Activated T-cell treated with anti-CD3 and anti-CD28 coated beads for 4 hours (primary cell): ENCODE data around the gene ZNF286A.
"Not testable (repeated sequence)": the region's sequence is repeated elsewhere in the genome, so short reads cannot be mapped to it uniquely, and the experiment has no call there.

Source experiments
- DNase-seq: peaks from one replicate; pipeline ENCODE4 v3.0.0-alpha.2; 2020

ZNF286A gene

GRCh38 chr17:15704239-15704638 is 4.7 kb downstream of the ZNF286A start:
- DNase-seq: not testable (repeated sequence)

- DNase-seq: not testable (repeated sequence)
Measured at GRCh38 chr17:15704813-15705212, 5.3 kb downstream of the ZNF286A start.

DNA sequence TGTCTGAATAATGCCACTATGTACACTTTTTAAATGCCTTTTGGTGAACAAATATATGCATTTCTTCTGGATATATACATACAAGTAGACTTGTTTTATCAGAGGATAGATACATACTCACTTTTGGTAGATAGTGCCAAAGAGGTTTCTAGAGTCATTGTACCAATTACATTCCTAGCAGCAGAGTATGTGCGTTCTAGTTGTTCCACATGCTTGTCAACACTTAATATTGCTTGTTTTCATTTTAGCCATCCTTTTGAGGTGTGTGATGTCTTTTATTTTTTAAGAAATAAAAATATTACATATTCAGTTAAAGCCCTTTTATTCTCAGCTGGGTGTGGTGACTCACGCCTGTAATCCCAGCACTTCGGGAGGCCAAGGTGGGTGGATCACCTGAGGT is 9.3 kb downstream of the ZNF286A start:
- DNase-seq: not testable (repeated sequence)

DNA sequence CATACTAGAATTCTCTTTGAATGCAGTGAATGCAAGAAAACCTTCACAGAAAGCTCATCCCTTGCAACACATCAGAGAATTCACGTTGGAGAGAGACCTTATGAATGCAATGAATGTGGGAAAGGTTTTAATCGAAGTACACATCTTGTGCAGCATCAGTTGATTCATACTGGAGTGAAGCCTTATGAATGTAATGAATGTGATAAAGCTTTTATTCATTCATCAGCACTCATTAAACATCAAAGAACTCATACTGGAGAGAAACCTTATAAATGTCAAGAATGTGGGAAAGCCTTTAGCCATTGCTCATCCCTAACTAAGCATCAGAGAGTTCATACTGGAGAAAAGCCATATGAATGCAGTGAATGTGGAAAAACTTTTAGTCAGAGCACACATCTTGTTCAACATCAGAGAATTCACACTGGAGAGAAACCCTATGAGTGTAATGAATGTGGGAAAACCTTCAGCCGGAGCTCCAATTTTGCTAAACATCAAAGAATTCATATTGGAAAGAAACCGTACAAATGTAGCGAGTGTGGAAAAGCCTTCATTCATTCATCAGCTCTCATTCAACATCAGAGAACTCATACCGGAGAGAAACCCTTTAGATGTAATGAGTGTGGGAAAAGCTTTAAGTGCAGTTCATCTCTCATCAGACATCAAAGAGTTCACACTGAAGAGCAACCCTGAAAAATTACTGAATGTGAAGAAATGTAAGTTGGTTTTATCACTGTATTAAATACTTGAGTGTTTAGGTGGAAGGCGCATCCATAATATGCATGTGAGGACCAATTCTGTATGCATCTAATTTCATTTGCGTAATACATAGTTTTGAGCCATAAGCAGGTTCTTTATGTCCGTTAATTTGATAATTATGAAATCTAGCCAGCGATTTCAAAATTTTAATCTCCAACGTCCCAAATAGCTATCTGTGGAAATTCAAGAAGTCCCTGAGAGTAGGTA is 17.3 kb downstream of the ZNF286A start:
- not testable (repeated sequence) for DNase-seq

GRCh38 chr17:15730535-15730934 is 31.0 kb downstream of the ZNF286A start:
- not testable (repeated sequence) for DNase-seq

DNA sequence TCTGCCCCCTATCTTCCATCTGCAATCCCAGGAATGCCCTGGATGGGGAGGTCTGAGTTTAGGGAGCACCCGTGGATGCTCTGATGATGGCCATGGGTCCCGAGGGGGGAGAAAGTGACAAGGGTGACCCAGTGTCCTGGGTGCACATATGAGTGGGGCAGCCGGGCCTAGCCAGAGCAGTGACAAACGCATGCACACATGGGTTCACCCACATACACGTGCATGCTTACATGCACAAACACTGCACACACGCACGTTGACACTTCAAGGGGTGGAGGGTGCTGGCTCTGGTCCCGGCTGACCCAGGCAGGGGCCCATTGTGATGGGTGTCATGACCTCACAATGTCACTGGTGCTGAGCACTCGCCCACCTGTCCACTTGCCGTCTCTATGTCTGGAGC is 32.3 kb downstream of the ZNF286A start, which contains the start of gene TBC1D26:
TBC1D26 (plus strand) TSS at position 384 of the 400 bp plus-strand sequence. CDS start 3,066 bp downstream, outside the sequence.
- DNase-seq: not testable (repeated sequence)

DNA sequence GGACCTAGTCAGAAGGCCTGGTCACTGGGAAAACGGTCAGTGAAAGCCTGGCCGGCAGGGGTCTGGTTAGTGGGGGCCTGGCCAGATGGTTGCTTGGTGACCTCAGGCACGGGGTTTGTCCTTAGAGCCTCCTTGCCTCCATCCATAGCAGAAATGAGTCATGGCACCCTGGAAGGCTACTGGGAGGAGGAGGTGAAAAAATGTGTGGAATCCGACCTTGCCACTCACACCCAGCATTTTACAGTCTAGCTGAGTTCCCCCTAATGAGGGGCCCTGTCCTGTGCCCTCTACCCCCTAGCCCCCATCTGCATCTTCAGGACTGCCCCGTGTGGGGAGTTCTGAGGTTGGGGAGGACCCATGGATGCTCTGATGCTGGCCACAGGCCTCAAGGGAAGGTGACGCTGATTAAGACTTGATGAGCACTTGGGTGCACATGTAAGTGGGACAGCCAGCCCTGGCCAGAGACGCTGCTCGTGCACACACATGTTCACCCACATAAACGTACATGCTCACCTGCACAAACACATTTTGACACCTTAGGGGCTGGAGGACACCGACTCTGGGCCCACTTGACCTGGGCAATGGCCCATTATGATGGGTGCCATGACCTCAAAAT is 33.7 kb downstream of the ZNF286A start:
- not testable (repeated sequence) for DNase-seq

- not testable (repeated sequence) for DNase-seq
Measured at GRCh38 chr17:15736578-15736977, 37.0 kb downstream of the ZNF286A start.

- no peak for DNase-seq
Measured at GRCh38 chr17:15738066-15738465, 38.5 kb downstream of the ZNF286A start.

- not testable (repeated sequence) for DNase-seq
Measured at GRCh38 chr17:15739259-15739658, 39.7 kb downstream of the ZNF286A start.

GRCh38 chr17:15740041-15740440 is 40.5 kb downstream of the ZNF286A start:
- DNase-seq: not testable (repeated sequence)

DNA sequence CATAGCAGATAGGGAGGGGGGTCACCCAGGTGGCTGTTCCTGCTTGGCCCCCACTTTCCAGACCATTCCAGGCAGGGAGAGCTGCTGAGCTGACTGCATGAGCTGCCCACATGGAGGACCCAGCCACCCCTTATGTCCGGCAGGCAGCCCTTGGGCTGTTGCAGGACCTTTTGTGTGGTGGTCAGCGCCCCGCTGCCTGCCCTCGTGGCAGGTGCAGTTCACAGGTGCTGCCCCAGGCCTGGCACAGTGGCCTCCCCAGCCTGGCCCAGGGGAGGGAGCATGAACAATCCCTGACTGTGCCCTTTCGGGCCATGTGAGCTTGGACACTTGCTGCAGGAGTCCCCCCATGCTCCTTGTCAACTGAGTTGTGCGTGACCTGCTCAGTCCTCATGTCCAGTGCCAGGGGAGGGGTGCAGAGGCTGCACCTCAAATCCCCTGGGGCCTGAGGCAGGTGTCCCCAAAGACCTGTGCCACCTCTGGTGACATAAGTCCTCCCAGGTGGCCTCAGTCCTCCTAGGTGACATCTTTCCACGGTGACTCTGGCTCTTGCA is 41.1 kb downstream of the ZNF286A start:
- no peak for DNase-seq

DNA sequence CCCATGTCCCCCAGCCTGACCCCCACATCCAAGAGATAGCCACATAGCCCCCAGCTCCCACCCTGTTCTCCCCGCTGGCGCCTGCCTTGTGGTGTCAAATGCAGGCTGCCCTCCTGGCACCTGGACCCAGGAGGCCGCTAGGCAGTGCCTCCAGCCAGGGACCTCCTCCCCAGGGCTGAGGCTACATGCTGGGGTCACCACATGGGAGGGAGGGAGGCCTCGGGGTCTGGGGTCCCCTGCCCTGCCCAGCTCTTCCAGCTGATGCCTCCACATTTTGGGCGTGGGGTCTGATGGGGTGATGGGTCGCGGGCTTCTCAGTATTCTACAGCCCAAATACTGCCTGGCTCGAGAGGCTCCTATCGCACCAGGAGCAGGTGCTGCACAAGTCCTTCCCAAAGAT is 42.1 kb downstream of the ZNF286A start:
- no peak for DNase-seq

GRCh38 chr17:15742051-15742795 is 42.7 kb downstream of the ZNF286A start:
- no peak for DNase-seq

DNA sequence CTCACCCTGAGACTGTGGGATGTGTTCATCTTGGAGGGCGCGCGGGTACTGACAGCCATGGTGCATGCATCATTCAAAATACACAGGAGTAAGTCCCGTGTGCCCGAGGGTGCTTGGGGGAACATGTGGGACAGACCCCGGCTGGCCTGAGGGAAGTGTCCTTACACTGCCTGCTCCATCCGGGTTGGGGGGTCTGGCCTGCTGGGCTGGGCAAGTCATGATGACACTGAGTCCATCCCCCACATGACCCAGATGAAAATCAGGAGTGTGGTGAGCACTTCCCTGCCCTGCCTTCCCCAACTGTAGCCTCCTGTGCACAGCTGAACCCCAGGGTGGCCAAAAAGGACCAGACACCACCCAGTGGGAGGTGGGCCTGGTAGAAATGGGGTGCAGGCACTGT is 43.4 kb downstream of the ZNF286A start:
- DNase-seq: no peak

DNA sequence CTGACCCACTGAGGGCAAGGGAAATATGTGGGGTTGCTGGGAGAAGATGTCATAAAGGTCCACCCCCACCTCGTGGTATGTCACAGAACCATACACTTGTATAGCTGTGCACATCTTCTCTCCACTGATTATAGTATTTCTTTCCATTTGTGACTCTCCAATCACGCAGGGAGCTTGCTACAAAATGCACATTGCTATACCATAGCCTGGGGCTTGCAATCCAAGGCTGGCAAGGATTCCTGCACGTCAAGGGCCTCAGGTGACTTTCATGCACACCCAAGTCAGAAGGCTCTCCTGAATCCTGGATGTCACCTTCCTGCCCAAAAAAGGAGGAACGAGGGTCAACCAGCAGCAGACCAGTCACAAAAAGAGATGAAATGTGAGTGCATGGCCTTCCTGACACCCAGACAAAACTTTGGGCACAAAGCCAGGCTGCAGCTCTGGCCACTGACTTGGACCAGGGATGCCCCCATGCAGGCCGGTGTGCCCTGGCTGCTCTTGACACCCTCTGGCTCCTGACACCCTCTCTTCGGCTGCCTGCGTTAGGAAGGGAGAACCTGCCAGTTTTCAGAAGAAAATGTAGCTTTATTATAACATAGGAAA is 44.6 kb downstream of the ZNF286A start:
- no peak for DNase-seq

- DNase-seq: no peak
Measured at GRCh38 chr17:15744885-15745284, 45.3 kb downstream of the ZNF286A start.

GRCh38 chr17:15749403-15749802 is 49.9 kb downstream of the ZNF286A start:
- DNase-seq: not testable (repeated sequence)

DNA sequence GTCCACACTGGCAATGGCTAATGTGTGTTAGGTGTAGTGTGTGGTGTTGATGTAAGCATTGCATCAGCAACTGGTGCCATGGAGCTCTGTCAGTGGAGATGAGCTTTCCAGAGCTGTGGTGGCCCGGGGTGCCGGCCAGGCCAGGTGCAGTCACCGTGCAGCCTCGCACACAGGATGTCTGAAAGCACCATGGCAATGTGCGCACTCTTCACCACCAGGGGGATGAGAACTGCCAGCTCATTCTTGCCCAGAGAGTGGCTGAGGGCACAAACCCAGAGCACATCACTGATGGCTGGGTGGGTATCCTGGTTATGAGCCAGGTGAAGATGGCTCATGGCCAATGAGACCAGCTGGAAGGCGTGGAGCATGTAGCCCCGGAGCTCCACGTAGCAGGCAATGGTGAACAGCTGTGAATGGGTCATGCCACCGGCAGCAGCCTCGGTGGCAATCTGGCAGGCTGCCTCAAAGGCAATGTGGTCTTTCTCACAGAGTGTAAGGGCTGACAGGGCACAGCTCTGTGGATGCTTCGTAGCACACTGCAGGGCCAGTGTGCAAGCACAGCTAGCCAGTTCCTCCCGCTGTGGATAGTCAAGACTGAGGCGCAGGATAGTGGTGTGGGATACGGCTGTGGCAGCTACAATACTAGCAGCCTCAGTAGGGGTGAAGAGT is 69.4 kb downstream of the ZNF286A start:
- not testable (repeated sequence) for DNase-seq
